ENCODE results near the gene VPS50. TPM values are rescaled to one million over a fixed set of nuclear protein-coding genes. Genes with fewer than 3 reads are reported as not detected.

Gene VPS50
- total RNA-seq, 1 experiment from 2014 or later: 15.2 TPM

GRCh38 chr7:93238748-93239147, 6.6 kb downstream of the VPS50 start:
- H3K4me3 Mint-ChIP-seq (ENCODE audit: unreplicated experiment): no peak overlapping the region
- no peak overlapping the region for H3K27ac Mint-ChIP-seq (ENCODE audit: low read depth, unreplicated experiment)
- H3K27me3 Mint-ChIP-seq (ENCODE audit: insufficient read depth, unreplicated experiment): no peaks in the 10 kb centered on the region
- POLR2A ChIA-PET: no interaction called here
- no peaks in the 10 kb centered on the region for H3K9me3 Mint-ChIP-seq (ENCODE audit: unreplicated experiment)
- BruUV-seq (replicated peaks): no TSS peak
- no peaks in the 10 kb centered on the region for H3K36me3 Mint-ChIP-seq (ENCODE audit: insufficient read depth, unreplicated experiment)
- CTCF ChIA-PET: interaction anchor here (0.7 to 3.9 kb wide), 3 partner anchors 9 to 312 kb away, joined by 3 to 15 read pairs (median 9); partner anchors contain the start of gene HEPACAM2
- no peak for DNase-seq (ENCODE audit: unreplicated experiment)
- H3K4me1 Mint-ChIP-seq (ENCODE audit: insufficient read depth, unreplicated experiment): no peaks in the 10 kb centered on the region
- TF ChIP-seq, protein P1, sequence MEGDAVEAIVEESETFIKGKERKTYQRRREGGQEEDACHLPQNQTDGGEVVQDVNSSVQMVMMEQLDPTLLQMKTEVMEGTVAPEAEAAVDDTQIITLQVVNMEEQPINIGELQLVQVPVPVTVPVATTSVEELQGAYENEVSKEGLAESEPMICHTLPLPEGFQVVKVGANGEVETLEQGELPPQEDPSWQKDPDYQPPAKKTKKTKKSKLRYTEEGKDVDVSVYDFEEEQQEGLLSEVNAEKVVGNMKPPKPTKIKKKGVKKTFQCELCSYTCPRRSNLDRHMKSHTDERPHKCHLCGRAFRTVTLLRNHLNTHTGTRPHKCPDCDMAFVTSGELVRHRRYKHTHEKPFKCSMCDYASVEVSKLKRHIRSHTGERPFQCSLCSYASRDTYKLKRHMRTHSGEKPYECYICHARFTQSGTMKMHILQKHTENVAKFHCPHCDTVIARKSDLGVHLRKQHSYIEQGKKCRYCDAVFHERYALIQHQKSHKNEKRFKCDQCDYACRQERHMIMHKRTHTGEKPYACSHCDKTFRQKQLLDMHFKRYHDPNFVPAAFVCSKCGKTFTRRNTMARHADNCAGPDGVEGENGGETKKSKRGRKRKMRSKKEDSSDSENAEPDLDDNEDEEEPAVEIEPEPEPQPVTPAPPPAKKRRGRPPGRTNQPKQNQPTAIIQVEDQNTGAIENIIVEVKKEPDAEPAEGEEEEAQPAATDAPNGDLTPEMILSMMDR (IDR thresholded peaks at IDR 0.05; ENCODE audit: unreplicated experiment): no peak
- intact Hi-C loops (cut with micrococcal nuclease): loop anchor here (10.0 kb wide), 1 partner anchor 404 kb away; the partner anchor contains the start of gene CDK6

GRCh38 chr7:93239824-93240223, 7.7 kb downstream of the VPS50 start:
- H3K4me1 Mint-ChIP-seq (ENCODE audit: insufficient read depth, unreplicated experiment): no peaks in the 10 kb centered on the region
- BruUV-seq (replicated peaks): no TSS peak
- DNase-seq (ENCODE audit: unreplicated experiment): no peak
- POLR2A ChIA-PET: interaction anchor here (0.6 kb wide), 1 partner anchor 628 kb away, joined by 3 read pairs; no protein-coding TSS in a partner anchor
- CTCF ChIA-PET: interaction anchor here (1.8 to 3.9 kb wide), 2 partner anchors 12 to 311 kb away, joined by 9 to 15 read pairs; partner anchors contain the start of gene HEPACAM2
- TF ChIP-seq, protein P1 (IDR thresholded peaks at IDR 0.05; ENCODE audit: unreplicated experiment): no peak
- no peaks in the 10 kb centered on the region for H3K36me3 Mint-ChIP-seq (ENCODE audit: insufficient read depth, unreplicated experiment)
- H3K27me3 Mint-ChIP-seq (ENCODE audit: insufficient read depth, unreplicated experiment): no peaks in the 10 kb centered on the region
- intact Hi-C loops (cut with micrococcal nuclease): loop anchor here (10.0 kb wide), 1 partner anchor 405 kb away; the partner anchor contains the start of gene CDK6
- no peaks in the 10 kb centered on the region for H3K9me3 Mint-ChIP-seq (ENCODE audit: unreplicated experiment)
- no peak overlapping the region for H3K27ac Mint-ChIP-seq (ENCODE audit: low read depth, unreplicated experiment)
- no peak overlapping the region for H3K4me3 Mint-ChIP-seq (ENCODE audit: unreplicated experiment)

GRCh38 chr7:93242106-93242505, 9.9 kb downstream of the VPS50 start:
- Mint-ChIP-seq H3K36me3 (ENCODE audit: insufficient read depth, unreplicated experiment) (no peaks in the 10 kb centered on the region), H3K27ac (ENCODE audit: low read depth, unreplicated experiment) (no peak overlapping the region), H3K9me3 (ENCODE audit: unreplicated experiment) (no peaks in the 10 kb centered on the region), H3K4me3 (ENCODE audit: unreplicated experiment) (no peak overlapping the region), H3K27me3 (ENCODE audit: insufficient read depth, unreplicated experiment) (no peaks in the 10 kb centered on the region), H3K4me1 (ENCODE audit: insufficient read depth, unreplicated experiment) (no peaks in the 10 kb centered on the region)
- DNase-seq (ENCODE audit: unreplicated experiment): no peak
- CTCF ChIA-PET: interaction anchor here (0.8 to 3.9 kb wide), 5 partner anchors 13 to 845 kb away, joined by 3 to 15 read pairs (median 5); no protein-coding TSS in a partner anchor
- no TSS peak for BruUV-seq (replicated peaks)
- intact Hi-C loops (cut with micrococcal nuclease): no loop called here
- POLR2A ChIA-PET: interaction anchor here (0.5 to 2.4 kb wide), 2 partner anchors 10 to 73 kb away, joined by 3 to 14 read pairs; partner anchors contain the start of gene VPS50
- TF ChIP-seq, protein P1 (IDR thresholded peaks at IDR 0.05; ENCODE audit: unreplicated experiment): no peak

GRCh38 chr7:93245525-93246432, 13.6 kb downstream of the VPS50 start:
- Mint-ChIP-seq H3K4me3 (ENCODE audit: unreplicated experiment) (no peak overlapping the region), H3K4me1 (ENCODE audit: insufficient read depth, unreplicated experiment) (no peaks in the 10 kb centered on the region), H3K36me3 (ENCODE audit: insufficient read depth, unreplicated experiment) (no peaks in the 10 kb centered on the region), H3K27me3 (ENCODE audit: insufficient read depth, unreplicated experiment) (no peaks in the 10 kb centered on the region), H3K27ac (ENCODE audit: low read depth, unreplicated experiment) (no peak overlapping the region), H3K9me3 (ENCODE audit: unreplicated experiment) (no peaks in the 10 kb centered on the region)
- peak; percentile 34 for DNase-seq (ENCODE audit: unreplicated experiment)
- TF ChIP-seq, protein P1 (IDR thresholded peaks at IDR 0.05; ENCODE audit: unreplicated experiment): peak; percentile 40
- ChIA-PET CTCF (interaction anchor here (0.6 to 4.5 kb wide), 18 partner anchors 9 to 885 kb away, joined by 3 to 32 read pairs (median 4); partner anchors contain the start of gene VPS50), POLR2A (interaction anchor here (0.7 to 1.3 kb wide), 2 partner anchors 14 to 121 kb away, joined by 3 to 4 read pairs; partner anchors contain the start of gene VPS50)
- BruUV-seq (replicated peaks): no TSS peak
- intact Hi-C loops (cut with micrococcal nuclease): loop anchor here (1.0 to 2.0 kb wide), 3 partner anchors 129 to 306 kb away; no protein-coding TSS in a partner anchor

All from MCF 10A (cell line).